ENCODE results near the gene LCE1A. TPM values are rescaled to one million over a fixed set of nuclear protein-coding genes. Genes with fewer than 3 reads are reported as not detected.

Gene LCE1A
- total and polyA plus RNA-seq, 2 of the 8 experiments (the other 6 are each of a cell fraction or from before 2014, with no cell fraction given), result not detected

- H2BK5ac ChIP-seq (ENCODE audit: low read depth, low read length), result no peak within 1 kb of the TSS
- H3K18ac ChIP-seq (ENCODE audit: extremely low read depth, low read length), result no peak within 1 kb of the TSS
- no peak within 1 kb of the TSS for H3K14ac ChIP-seq (ENCODE audit: insufficient read length)
- H3K9ac ChIP-seq (replicated peaks in 1 of 4; ENCODE audit: extremely low read depth in 1 of 4, low read depth in 3 of 4, low read length in 3 of 4), result no peak within 1 kb of the TSS
- H3K23me2 ChIP-seq (ENCODE audit: low read depth, low read length), result no peaks in the 10 kb centered on the region
- H4K5ac ChIP-seq (ENCODE audit: insufficient read length, low read depth, low read length), result no peak within 1 kb of the TSS
- no peak within 1 kb of the TSS for H2AFZ ChIP-seq (ENCODE audit: low read length)
- ChIA-PET CTCF (ENCODE audit: partially characterized antibody) (interaction anchor here (0.7 kb wide), 1 partner anchor 163 kb away, joined by 3 read pairs; no protein-coding TSS in a partner anchor), POLR2A (ENCODE audit: partially characterized antibody) (no interaction called here)
- no peak within 1 kb of the TSS for H3K56ac ChIP-seq (replicated peaks; ENCODE audit: insufficient read length, low read depth, low read length)
- no peak within 1 kb of the TSS for H2BK15ac ChIP-seq (ENCODE audit: low read length)
- no peaks in the 10 kb centered on the region for H4K20me1 ChIP-seq (replicated peaks in 1 of 2; ENCODE audit: control insufficient read depth in 1 of 2, insufficient read depth in 2 of 2, low read length in 2 of 2)
- no peaks in the 10 kb centered on the region for H3K4me1 ChIP-seq (replicated peaks in 1 of 4; ENCODE audit: control insufficient read depth in 3 of 4, insufficient read depth in 4 of 4, low read length in 3 of 4)
- H4K8ac ChIP-seq (ENCODE audit: extremely low read depth, insufficient read depth, low read length), result no peak within 1 kb of the TSS
- H3K79me2 ChIP-seq (ENCODE audit: control insufficient read depth in 1 of 2, insufficient read depth in 2 of 2, low read length in 2 of 2), result no peaks in the 10 kb centered on the region
- H3K4me3 ChIP-seq (ENCODE audit: extremely low read depth in 1 of 4, insufficient read depth in 2 of 4, low read depth in 3 of 4, low read length in 4 of 4), result no peak within 1 kb of the TSS
- no peak within 1 kb of the TSS for H2BK12ac ChIP-seq (ENCODE audit: low read depth, low read length)
- H3K27me3 ChIP-seq (replicated peaks in 1 of 4; ENCODE audit: control insufficient read depth in 3 of 4, extremely low read depth in 1 of 4, insufficient read depth in 3 of 4, low read length in 3 of 4), result no peaks in the 10 kb centered on the region
- FAIRE-seq, result no peak
- no peaks in the 10 kb centered on the region for H3K36me3 ChIP-seq (ENCODE audit: control insufficient read depth in 2 of 4, insufficient read depth in 4 of 4, low read length in 3 of 4)
- 44% methylated on average over 3 of the region's 3 CpGs; no CpG with 5 or more reads in 1 of the 2 experiments for WGBS, 2 experiments (ENCODE audit: extremely low coverage in 1 of 2, insufficient coverage in 1 of 2, insufficient read length in 1 of 2, insufficient replicate concordance in 2 of 2, low coverage in 1 of 2, low lambda C conversion rate in 2 of 2, missing lambda C conversion rate in 1 of 2)
- H3K9me3 ChIP-seq (ENCODE audit: insufficient read depth in 2 of 2, low read depth in 1 of 2, low read length in 1 of 2), result peaks cover 61 to 81% of the 10 kb centered on the region in 2 experiments
- H3K4ac ChIP-seq (replicated peaks; ENCODE audit: insufficient read length, low read depth, low read length), result no peak within 1 kb of the TSS
- H2BK120ac ChIP-seq (replicated peaks; ENCODE audit: low read depth, low read length), result no peak within 1 kb of the TSS
- no peak within 1 kb of the TSS for H3K27ac ChIP-seq (ENCODE audit: low read depth, low read length)
- TF ChIP-seq RBBP5 (IDR thresholded peaks at IDR 0.05; ENCODE audit: borderline replicate concordance, low read depth, low read length), result no peak
- no peak for TF ChIP-seq MAFK (IDR thresholded peaks at IDR 0.05; ENCODE audit: low read depth, low read length)
- TF ChIP-seq CBX5 (IDR thresholded peaks at IDR 0.05; ENCODE audit: low read depth, low read length), result no peak
- no peak within 1 kb of the TSS for H4K91ac ChIP-seq (replicated peaks; ENCODE audit: insufficient read length, low read length)
- no peak within 1 kb of the TSS for H2BK20ac ChIP-seq (ENCODE audit: low read length)
- H3K79me1 ChIP-seq (ENCODE audit: low read depth, low read length), result no peaks in the 10 kb centered on the region
- H2AK5ac ChIP-seq (ENCODE audit: low read depth, low read length), result no peak within 1 kb of the TSS
- H3K23ac ChIP-seq (ENCODE audit: insufficient read length), result no peak within 1 kb of the TSS
- no peak within 1 kb of the TSS for H3K4me2 ChIP-seq (ENCODE audit: insufficient read depth in 1 of 2, low read depth in 2 of 2, low read length in 2 of 2)
- DNase-seq (ENCODE audit: low read depth in 1 of 2, low spot score in 2 of 2), result no peak
Measured at GRCh38 chr1:152806576-152806975, 20.7 kb upstream of the LCE1A start, which contains the start of gene LCE1C. Gene LCE1C, minus strand, starts transcription at chr1:152806651. Its CDS starts 1,173 bp downstream, at chr1:152805478.
